Measurements from ENCODE around the gene GRAP2. TPM values are rescaled to one million over a fixed set of nuclear protein-coding genes. Genes with fewer than 3 reads are reported as not detected.

Gene GRAP2
- total RNA-seq, 4 donors from 2014 or later, result 0.67 to 3.1 (median 1.7) TPM

- ATAC-seq, result no peak
- Histone ChIP-seq H3K36me3 (no peaks in the 10 kb centered on the region), H3K27ac (peak overlapping the region in 3 of 4 donors; percentile 65 to 69 (median 67)), H3K9me3 (no peaks in the 10 kb centered on the region), H3K27me3 (peaks cover 68% of the 10 kb centered on the region), H3K4me1 (peaks cover 0 to 25% (median 3%) of the 10 kb centered on the region in 3 donors), H3K4me3 (peak overlapping the region in 1 of 2 donors; percentile 30)
- no CpG with 5 or more reads among the region's 35 CpGs for WGBS, 2 donors (ENCODE audit: low coverage in 1 of 2)
- TF ChIP-seq EP300 (IDR thresholded peaks at IDR 0.05) (no peak), CTCF (IDR thresholded peaks at IDR 0.05) (no peak), POLR2AphosphoS5 (IDR thresholded peaks at IDR 0.05) (no peak), POLR2A (IDR thresholded peaks at IDR 0.05) (no peak)
Observed at GRCh38 chr22:39995393-39996252, 94.7 kb downstream of the GRAP2 start.

DNA sequence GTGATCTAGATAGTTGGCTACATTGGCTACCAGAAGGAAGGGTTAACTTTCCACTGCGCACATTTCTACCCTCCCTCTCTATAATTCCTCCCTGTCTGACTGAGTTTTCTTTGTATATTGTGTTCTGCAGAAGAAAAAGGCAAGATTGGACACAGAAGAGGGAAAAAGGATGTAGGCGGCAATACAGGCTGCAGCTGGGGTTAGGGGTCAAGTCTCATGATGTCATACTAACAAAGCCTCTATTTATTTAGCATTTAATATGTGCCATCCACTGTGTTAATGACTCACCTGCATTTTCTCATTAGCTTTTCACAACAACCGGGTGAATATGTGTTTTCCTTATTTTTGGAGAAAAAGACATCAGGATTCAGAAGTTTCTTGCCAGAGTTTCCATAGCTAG, 95.8 kb downstream of the GRAP2 start:
- no peak for ATAC-seq
- Histone ChIP-seq H3K4me3 (no peak overlapping the region), H3K27me3 (peaks cover 68% of the 10 kb centered on the region), H3K4me1 (peaks cover 0 to 25% (median 3%) of the 10 kb centered on the region in 3 donors), H3K27ac (peak overlapping the region in 2 of 4 donors; percentile 53 to 67), H3K9me3 (no peaks in the 10 kb centered on the region), H3K36me3 (no peaks in the 10 kb centered on the region)
- no peak for TF ChIP-seq POLR2A (IDR thresholded peaks at IDR 0.05)
- TF ChIP-seq POLR2AphosphoS5 (IDR thresholded peaks at IDR 0.05), result no peak
- TF ChIP-seq CTCF (IDR thresholded peaks at IDR 0.05), result no peak
- no peak for TF ChIP-seq EP300 (IDR thresholded peaks at IDR 0.05)
- WGBS, 2 donors (ENCODE audit: low coverage in 1 of 2), result 83 to 88% methylated on average over 2 to 3 of the region's 3 CpGs

- H3K27me3 ChIP-seq, result peaks cover 68% of the 10 kb centered on the region
- no peak for ATAC-seq
- H3K4me1 ChIP-seq, result peaks cover 0 to 25% (median 3%) of the 10 kb centered on the region in 3 donors
- TF ChIP-seq POLR2AphosphoS5 (IDR thresholded peaks at IDR 0.05) (no peak), EP300 (IDR thresholded peaks at IDR 0.05) (no peak), POLR2A (IDR thresholded peaks at IDR 0.05) (no peak), CTCF (IDR thresholded peaks at IDR 0.05) (no peak)
- peak overlapping the region in 3 of 4 donors; percentile 49 to 66 (median 53) for H3K27ac ChIP-seq
- H3K4me3 ChIP-seq, result no peak overlapping the region
- WGBS, 2 donors (ENCODE audit: low coverage in 1 of 2), result 60 to 91% methylated on average over 1 to 3 of the region's 3 CpGs
- no peaks in the 10 kb centered on the region for H3K9me3 ChIP-seq
- H3K36me3 ChIP-seq, result no peaks in the 10 kb centered on the region
Observed at GRCh38 chr22:39997421-39997820, 96.5 kb downstream of the GRAP2 start.

GRCh38 chr22:39997939-39998726, 97.2 kb downstream of the GRAP2 start:
- H3K27ac ChIP-seq, result peak overlapping the region in 3 of 4 donors; percentile 49 to 66 (median 53)
- TF ChIP-seq CTCF (IDR thresholded peaks at IDR 0.05), result no peak
- TF ChIP-seq POLR2A (IDR thresholded peaks at IDR 0.05), result no peak
- no peak for TF ChIP-seq POLR2AphosphoS5 (IDR thresholded peaks at IDR 0.05)
- TF ChIP-seq EP300 (IDR thresholded peaks at IDR 0.05), result no peak

More at GRCh38 chr22:39997939-39998726, 97.2 kb downstream of the GRAP2 start:
- Histone ChIP-seq H3K9me3 (no peaks in the 10 kb centered on the region), H3K4me3 (no peak overlapping the region), H3K27me3 (peaks cover 68% of the 10 kb centered on the region), H3K36me3 (no peaks in the 10 kb centered on the region), H3K4me1 (peaks cover 0 to 25% (median 3%) of the 10 kb centered on the region in 3 donors)
- 81 to 83% methylated on average over 2 to 4 of the region's 11 CpGs for WGBS, 2 donors (ENCODE audit: low coverage in 1 of 2)
- ATAC-seq, result no peak

All from gastroesophageal sphincter (tissue), 4 donors.